H9 (cell line): ENCODE measurements around the gene TMEM87A. TPM values are rescaled to one million over a fixed set of nuclear protein-coding genes. Genes with fewer than 3 reads are reported as not detected.

ENCODE experiments used
- DNase-seq: peaks from one replicate; pipeline ENCODE4 v3.0.0-alpha.2; 2017
- H2AFZ ChIP-seq: one replicate; pipeline ENCODE4 v1.6.1; 2013; ENCODE audit warnings: mild to moderate bottlenecking, low read length, control low read depth, moderate library complexity
- H2AK5ac ChIP-seq: 2 replicates; pipeline ENCODE4 v1.6.1; 2013; ENCODE audit warnings: low read length, control low read depth, mixed read lengths; ENCODE audit not compliant: insufficient read length
- H2BK120ac ChIP-seq: one replicate; pipeline ENCODE4 v1.6.1; 2013; ENCODE audit warnings: low read depth, mild to moderate bottlenecking, low read length, control low read depth, inconsistent platforms; ENCODE audit not compliant: poor library complexity, severe bottlenecking
- H2BK12ac ChIP-seq: 2 replicates; pipeline ENCODE4 v1.6.1; 2013; ENCODE audit warnings: low read length, control low read depth, mixed read lengths, low read depth; ENCODE audit not compliant: insufficient read length
- H2BK15ac ChIP-seq: 2 replicates; pipeline ENCODE4 v1.6.1; 2013; ENCODE audit warnings: low read depth, low read length, control low read depth
- H2BK20ac ChIP-seq: one replicate; pipeline ENCODE4 v1.6.1; 2013; ENCODE audit warnings: low read depth, mild to moderate bottlenecking, low read length, control low read depth, inconsistent platforms; ENCODE audit not compliant: poor library complexity, severe bottlenecking
- H2BK5ac ChIP-seq: 2 replicates; pipeline ENCODE4 v1.6.1; 2013; ENCODE audit warnings: low read length, control low read depth, mixed read lengths; ENCODE audit not compliant: insufficient read length
- H3K14ac ChIP-seq: 2 replicates; pipeline ENCODE4 v1.6.1; 2013; ENCODE audit warnings: low read length, control low read depth; ENCODE audit not compliant: insufficient read depth
- H3K18ac ChIP-seq: 2 replicates; pipeline ENCODE4 v1.6.1; 2013; ENCODE audit warnings: low read depth, mild to moderate bottlenecking, mixed read lengths, low read length, control low read depth; ENCODE audit not compliant: insufficient read length
- H3K23ac ChIP-seq: 2 replicates; pipeline ENCODE4 v1.6.1; 2013; ENCODE audit warnings: low read length, control low read depth, mixed read lengths, low read depth; ENCODE audit not compliant: insufficient read length
- H3K23me2 ChIP-seq: 2 replicates; pipeline ENCODE4 v1.6.1; 2013; ENCODE audit warnings: low read depth, mild to moderate bottlenecking, mixed read lengths, low read length, control low read depth; ENCODE audit not compliant: insufficient read length, poor library complexity, severe bottlenecking
- H3K27ac ChIP-seq: 2 replicates; pipeline ENCODE4 v1.5.1; 2013; ENCODE audit warnings: low read length, control low read depth, mixed read lengths, low read depth; ENCODE audit not compliant: insufficient read length
- H3K27me3 ChIP-seq: 2 replicates; pipeline ENCODE4 v1.6.1; 2013; ENCODE audit warnings: low read length, control low read depth, inconsistent platforms; ENCODE audit not compliant: insufficient read depth
- H3K4ac ChIP-seq: 2 replicates; pipeline ENCODE4 v1.6.1; 2013; ENCODE audit warnings: low read depth, mild to moderate bottlenecking, control low read depth, inconsistent platforms, low read length, moderate library complexity
- H3K4me1 ChIP-seq: 2 replicates; pipeline ENCODE4 v1.6.1; 2013; ENCODE audit warnings: low read length, control low read depth, inconsistent platforms; ENCODE audit not compliant: insufficient read depth
- H3K4me2 ChIP-seq: 2 replicates; pipeline ENCODE4 v1.6.1; 2013; ENCODE audit warnings: low read length, control low read depth, mixed read lengths; ENCODE audit not compliant: insufficient read length, insufficient read depth
- H3K56ac ChIP-seq: 2 replicates; pipeline ENCODE4 v1.6.1; 2013; ENCODE audit warnings: low read depth, mild to moderate bottlenecking, mixed read lengths, low read length, control low read depth; ENCODE audit not compliant: insufficient read length
- H3K79me1 ChIP-seq: 2 replicates; pipeline ENCODE4 v1.6.1; 2013; ENCODE audit warnings: low read depth, mild to moderate bottlenecking, moderate library complexity, low read length, control low read depth, inconsistent platforms; ENCODE audit not compliant: insufficient read depth, poor library complexity, severe bottlenecking
- H3K79me2 ChIP-seq: 2 replicates; pipeline ENCODE4 v1.6.1; 2013; ENCODE audit warnings: low read length, control low read depth, inconsistent platforms; ENCODE audit not compliant: insufficient read depth
- H3K9ac ChIP-seq: 2 replicates; pipeline ENCODE4 v1.6.1; 2013; ENCODE audit warnings: low read length, control low read depth, mixed read lengths; ENCODE audit not compliant: insufficient read length; ENCODE audit errors: extremely low read depth
- H3K9me3 ChIP-seq: one replicate; pipeline ENCODE4 v1.6.1; 2013; ENCODE audit warnings: low read depth, low read length, inconsistent platforms; ENCODE audit not compliant: control insufficient read depth
- H3T11ph ChIP-seq: one replicate; pipeline ENCODE4 v1.6.1; 2013; ENCODE audit warnings: mild to moderate bottlenecking, low read length, control low read depth, inconsistent platforms
- H4K20me1 ChIP-seq: one replicate; pipeline ENCODE4 v1.6.1; 2013; ENCODE audit not compliant: control insufficient read depth, insufficient read length, insufficient read depth
- H4K5ac ChIP-seq: 2 replicates; pipeline ENCODE4 v1.6.1; 2013; ENCODE audit warnings: low read depth, mild to moderate bottlenecking, mixed read lengths, low read length, control low read depth; ENCODE audit not compliant: insufficient read length
- H4K8ac ChIP-seq: replicated peaks from 2 replicates; pipeline ENCODE4 v1.6.1; 2013; ENCODE audit warnings: low read length, control low read depth, mixed read lengths, low read depth; ENCODE audit not compliant: insufficient read length
- H4K91ac ChIP-seq: 2 replicates; pipeline ENCODE4 v1.6.1; 2013; ENCODE audit warnings: low read depth, mild to moderate bottlenecking, moderate library complexity, mixed read lengths, low read length, control low read depth; ENCODE audit not compliant: insufficient read length
- H3K27ac Mint-ChIP-seq, 3 experiments: 2 replicates in 2 of 3; 3 replicates in 1 of 3; pipeline ENCODE4 v1.8.0; 2020 to 2021; ENCODE audit warnings: mixed read lengths in 3 of 3, mild to moderate bottlenecking in 1 of 3, moderate library complexity in 1 of 3
- H3K27me3 Mint-ChIP-seq: 2 replicates; pipeline ENCODE4 v1.8.0; 2021; ENCODE audit warnings: low read depth, mild to moderate bottlenecking, moderate library complexity, mixed read lengths
- H3K36me3 Mint-ChIP-seq, 3 experiments: 2 replicates in 2 of 3; 3 replicates in 1 of 3; pipeline ENCODE4 v1.8.0; 2020 to 2021; ENCODE audit warnings: low read depth in 3 of 3, mixed read lengths in 3 of 3; ENCODE audit not compliant: insufficient read depth in 1 of 3
- H3K4me1 Mint-ChIP-seq, 2 experiments: 2 replicates each; pipeline ENCODE4 v1.8.0; 2020; ENCODE audit warnings: mixed read lengths in 2 of 2
- H3K4me3 Mint-ChIP-seq, 2 experiments: 2 replicates in 1 of 2; 3 replicates in 1 of 2; pipeline ENCODE4 v1.8.0; 2020 to 2021; ENCODE audit warnings: mild to moderate bottlenecking in 2 of 2, mixed read lengths in 2 of 2, moderate library complexity in 1 of 2
- H3K9me3 Mint-ChIP-seq, 2 experiments: 2 replicates in 1 of 2; 3 replicates in 1 of 2; pipeline ENCODE4 v1.8.0; 2020; ENCODE audit warnings: mild to moderate bottlenecking in 2 of 2, mixed read lengths in 2 of 2, moderate library complexity in 1 of 2
- WGBS: extraction: QIAGEN DNeasy Blood & Tissue Kit; methylation state at CpG from one replicate; pipeline ENCODE4 v1.1.7; 2013; ENCODE audit warnings: missing lambda C conversion rate, low lambda C conversion rate, mixed read lengths; ENCODE audit not compliant: insufficient read length; ENCODE audit errors: extremely low coverage; 5-methylcytosine and 5-hydroxymethylcytosine counted together
- total RNA-seq: library from RNA; stranded (reverse); gene quantifications from 2 replicates; pipeline ENCODE4 v1.2.1, GENCODE V29; 2021
- TF ChIP-seq, protein P1 (sequence below): fragments of 200-600 bp; sonication (generic); conservative IDR thresholded peaks from 3 replicates; pipeline ENCODE4 v1.8.0; 2021; ENCODE audit warnings: antibody characterized with exemption, mild to moderate bottlenecking

Gene TMEM87A
- total RNA-seq, 1 experiment from 2014 or later = 46.7 TPM

DNA sequence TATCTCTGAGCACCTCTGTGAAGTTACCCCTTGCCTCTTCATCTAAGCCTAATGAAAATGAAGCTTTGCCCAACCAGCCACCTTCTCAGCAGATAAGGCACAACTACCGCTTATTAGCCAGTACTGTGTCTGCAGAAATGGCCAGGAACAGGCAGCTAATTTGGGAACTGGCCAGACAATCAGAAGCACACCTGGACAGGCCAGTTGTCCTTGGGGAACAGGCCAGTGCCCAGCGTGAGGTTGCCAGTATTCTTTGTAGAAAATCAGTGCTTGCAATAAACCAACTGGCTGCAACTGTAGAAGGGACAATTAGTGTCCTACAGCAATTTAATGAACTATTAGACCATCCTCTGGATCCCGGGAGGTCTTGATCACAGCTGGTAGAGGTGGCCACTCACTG lies 10.4 kb upstream of the TMEM87A start:
- Histone ChIP-seq H3K14ac (no peak overlapping the region), H3K4me2 (no peak overlapping the region), H3K56ac (no peak overlapping the region), H4K8ac (no peak overlapping the region), H3K79me1 (no peaks in the 10 kb centered on the region), H3K27ac (no peak overlapping the region), H3K4ac (no peak overlapping the region), H2BK5ac (no peak overlapping the region), H2AFZ (no peak overlapping the region), H2BK15ac (no peak overlapping the region), H4K91ac (no peak overlapping the region), H3K79me2 (no peaks in the 10 kb centered on the region; the same call in 1 of the 2 replicates), H2AK5ac (no peak overlapping the region), H2BK20ac (no peak overlapping the region), H3K9ac (no peak overlapping the region), H3K18ac (no peak overlapping the region), H4K20me1 (no peaks in the 10 kb centered on the region), H4K5ac (no peak overlapping the region), H3K27me3 (no peaks in the 10 kb centered on the region), H3T11ph (no peak overlapping the region), H2BK120ac (no peak overlapping the region), H3K23ac (no peak overlapping the region), H3K4me1 (no peaks in the 10 kb centered on the region), H3K9me3 (no peaks in the 10 kb centered on the region), H3K23me2 (no peaks in the 10 kb centered on the region), H2BK12ac (no peak overlapping the region)
- no peaks in the 10 kb centered on the region for H3K9me3 Mint-ChIP-seq
- no peak for DNase-seq
- TF ChIP-seq, protein P1, sequence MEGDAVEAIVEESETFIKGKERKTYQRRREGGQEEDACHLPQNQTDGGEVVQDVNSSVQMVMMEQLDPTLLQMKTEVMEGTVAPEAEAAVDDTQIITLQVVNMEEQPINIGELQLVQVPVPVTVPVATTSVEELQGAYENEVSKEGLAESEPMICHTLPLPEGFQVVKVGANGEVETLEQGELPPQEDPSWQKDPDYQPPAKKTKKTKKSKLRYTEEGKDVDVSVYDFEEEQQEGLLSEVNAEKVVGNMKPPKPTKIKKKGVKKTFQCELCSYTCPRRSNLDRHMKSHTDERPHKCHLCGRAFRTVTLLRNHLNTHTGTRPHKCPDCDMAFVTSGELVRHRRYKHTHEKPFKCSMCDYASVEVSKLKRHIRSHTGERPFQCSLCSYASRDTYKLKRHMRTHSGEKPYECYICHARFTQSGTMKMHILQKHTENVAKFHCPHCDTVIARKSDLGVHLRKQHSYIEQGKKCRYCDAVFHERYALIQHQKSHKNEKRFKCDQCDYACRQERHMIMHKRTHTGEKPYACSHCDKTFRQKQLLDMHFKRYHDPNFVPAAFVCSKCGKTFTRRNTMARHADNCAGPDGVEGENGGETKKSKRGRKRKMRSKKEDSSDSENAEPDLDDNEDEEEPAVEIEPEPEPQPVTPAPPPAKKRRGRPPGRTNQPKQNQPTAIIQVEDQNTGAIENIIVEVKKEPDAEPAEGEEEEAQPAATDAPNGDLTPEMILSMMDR = no peak
- H3K27me3 Mint-ChIP-seq = no peaks in the 10 kb centered on the region; the same call in 1 of the 2 replicates
- WGBS = no CpG with 5 or more reads among the region's 3 CpGs
- H3K4me1 Mint-ChIP-seq = 0 out of 4 replicates have a peak, but pooled peaks cover 3% of the 10 kb centered on the region in 2 experiments
- H3K36me3 Mint-ChIP-seq = no peaks in the 10 kb centered on the region
- H3K27ac Mint-ChIP-seq = no peak overlapping the region
- H3K4me3 Mint-ChIP-seq = no peak overlapping the region
